PC-9 (cell line): ENCODE measurements around the gene USP48. TPM values are rescaled to one million over a fixed set of nuclear protein-coding genes. Genes with fewer than 3 reads are reported as not detected.

Experiments used
- BruUV-seq: library from RNA; stranded (reverse); fragments of 400-500 nt; replicated peaks from 2 replicates; lab custom pipeline; 2021; lab: Mats Ljungman, UMichigan
- CTCF ChIA-PET: fragments of 300-600 bp; sonication (Branson Sonifier 250); formaldehyde crosslinking; loops from one replicate; lab custom pipeline; 2022; ENCODE audit warnings: antibody characterized with exemption; lab: Charles Lee
- POLR2A ChIA-PET: fragments of 300-600 bp; sonication (Branson Sonifier 250); formaldehyde crosslinking; loops from one replicate; lab custom pipeline; 2022; ENCODE audit warnings: antibody characterized with exemption; ENCODE audit not compliant: unreplicated experiment; lab: Charles Lee
- DNase-seq, 2 experiments: peaks; one replicate each; pipeline versions ENCODE4 v3.0.0 to v3.0.0-alpha.2; 2015 to 2022; ENCODE audit warnings: mixed read lengths in 1 of 2
- H2AFZ ChIP-seq: fragments of 200-600 bp; sonication (generic); 2 replicates; pipeline ENCODE4 v1.8.1; 2017; ENCODE audit warnings: antibody characterized with exemption
- H3F3A ChIP-seq: fragments of 200-600 bp; sonication (generic); 2 replicates; pipeline ENCODE4 v1.8.1; 2017; ENCODE audit warnings: antibody characterized with exemption, mild to moderate bottlenecking, low read depth; ENCODE audit not compliant: insufficient read depth
- H3K27ac ChIP-seq: fragments of 200-600 bp; sonication (generic); 2 replicates; pipeline ENCODE4 v1.6.1; 2016; ENCODE audit warnings: mixed run types
- H3K27me3 ChIP-seq: fragments of 200-600 bp; sonication (generic); 2 replicates; pipeline ENCODE4 v1.6.1; 2016; ENCODE audit warnings: low read depth, mixed run types; ENCODE audit not compliant: insufficient read depth
- H3K36me3 ChIP-seq: fragments of 200-600 bp; sonication (generic); 2 replicates; pipeline ENCODE4 v1.6.1; 2016; ENCODE audit warnings: low read depth, mixed run types
- H3K4me1 ChIP-seq: fragments of 200-600 bp; sonication (generic); replicated peaks from 2 replicates; pipeline ENCODE4 v1.6.1; 2016; ENCODE audit warnings: mixed run types; ENCODE audit not compliant: insufficient read depth
- H3K4me2 ChIP-seq: fragments of 200-600 bp; sonication (generic); 2 replicates; pipeline ENCODE4 v1.6.1; 2017; ENCODE audit warnings: mixed run types
- H3K4me3 ChIP-seq: fragments of 200-600 bp; sonication (generic); 2 replicates; pipeline ENCODE4 v1.6.1; 2016; ENCODE audit warnings: mixed run types
- H3K79me2 ChIP-seq: fragments of 200-600 bp; sonication (generic); 2 replicates; pipeline ENCODE4 v1.6.1; 2017; ENCODE audit warnings: low read depth, mixed run types
- H3K9me2 ChIP-seq: fragments of 200-600 bp; sonication (generic); 2 replicates; pipeline ENCODE4 v1.8.1; 2017; ENCODE audit warnings: mild to moderate bottlenecking; ENCODE audit not compliant: insufficient read depth
- H3K9me3 ChIP-seq: fragments of 200-600 bp; sonication (generic); 2 replicates; pipeline ENCODE4 v1.8.1; 2016; ENCODE audit warnings: low read depth; ENCODE audit not compliant: insufficient read depth
- H4K20me1 ChIP-seq: fragments of 200-600 bp; sonication (generic); 2 replicates; pipeline ENCODE4 v1.8.1; 2017; ENCODE audit not compliant: insufficient read depth
- CTCF ChIP-seq: fragments of 200-600 bp; sonication (generic); conservative IDR thresholded peaks from 2 replicates; pipeline ENCODE4 v1.6.1; 2017; ENCODE audit warnings: mixed run types, antibody characterized with exemption, mild to moderate bottlenecking, moderate library complexity
- EZH2 ChIP-seq: fragments of 200-600 bp; sonication (generic); IDR thresholded peaks from 2 replicates; pipeline ENCODE4 v1.8.0; 2017; ENCODE audit warnings: antibody characterized with exemption, low read depth
- intact Hi-C: fragments of 100-400 bp; cut with micrococcal nuclease; formaldehyde crosslinking; loops from one replicate; pipeline ENCODE4 v1.10.0; 2022; ENCODE audit not compliant: unreplicated experiment
- total RNA-seq: library from RNA; stranded (reverse); gene quantifications from 2 replicates; pipeline ENCODE4 v1.2.3, GENCODE V29; 2021

Gene USP48
- total RNA-seq, 1 experiment from 2014 or later = 63.1 TPM

DNA sequence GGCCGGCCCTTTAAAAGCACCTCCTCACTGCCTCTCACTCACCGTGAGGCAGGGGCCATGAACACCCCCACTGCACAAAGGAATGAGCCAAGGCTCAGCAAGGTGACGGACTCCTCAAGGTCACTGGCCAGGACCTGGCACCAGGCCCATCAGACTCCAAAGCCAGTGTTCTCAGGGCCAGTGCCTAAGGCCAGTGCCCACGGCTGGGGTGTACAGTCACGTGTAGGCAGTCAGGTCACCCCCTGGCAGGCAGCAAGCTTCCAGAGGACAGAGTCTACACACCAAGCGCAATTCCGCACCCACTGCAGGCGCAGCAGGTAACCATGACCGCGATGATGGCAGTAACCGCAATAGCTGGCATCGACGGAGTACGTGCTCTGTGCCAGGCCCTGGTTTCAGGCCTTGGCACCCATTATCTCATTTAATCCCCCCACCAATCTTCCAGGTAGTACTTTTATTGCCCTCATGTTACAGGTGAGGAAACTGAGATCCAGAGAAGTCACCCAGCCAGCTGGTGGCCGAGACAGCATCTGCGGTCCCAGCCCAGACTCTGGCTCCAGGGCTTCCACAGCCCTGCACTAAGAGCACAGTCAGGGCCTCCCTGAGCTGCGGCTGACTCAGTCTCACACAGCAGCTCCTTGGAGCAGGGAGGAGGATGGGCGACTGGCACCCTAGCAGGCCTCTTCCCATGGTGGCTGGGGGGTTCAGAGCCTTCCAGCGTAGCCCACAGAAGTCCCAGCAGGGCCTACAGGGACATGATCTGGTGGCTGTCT is 140.8 kb downstream of the USP48 start:
- Histone ChIP-seq H3K4me3 (no peak overlapping the region), H4K20me1 (no peaks in the 10 kb centered on the region), H3K9me2 (no peaks in the 10 kb centered on the region), H3K27ac (no peak overlapping the region), H2AFZ (no peak overlapping the region), H3K4me2 (no peak overlapping the region), H3K9me3 (no peaks in the 10 kb centered on the region), H3K27me3 (no peaks in the 10 kb centered on the region), H3F3A (peaks cover 15% of the 10 kb centered on the region), H3K4me1 (peaks cover 35% of the 10 kb centered on the region), H3K79me2 (no peaks in the 10 kb centered on the region), H3K36me3 (no peaks in the 10 kb centered on the region)
- intact Hi-C loops = no loop called here
- BruUV-seq = no TSS peak
- ChIA-PET POLR2A (no interaction called here), CTCF (no interaction called here)
- no peak for DNase-seq
- TF ChIP-seq EZH2 (no peak), CTCF (no peak)

GRCh38 chr1:21641537-21641936 is 141.4 kb downstream of the USP48 start:
- no peak overlapping the region for H2AFZ ChIP-seq
- POLR2A ChIA-PET = no interaction called here
- no peak for DNase-seq
- no peaks in the 10 kb centered on the region for H3K27me3 ChIP-seq
- no peaks in the 10 kb centered on the region for H3K79me2 ChIP-seq
- intact Hi-C loops = no loop called here
- CTCF ChIA-PET = no interaction called here
- peaks cover 15% of the 10 kb centered on the region for H3F3A ChIP-seq
- no peak overlapping the region for H3K4me3 ChIP-seq
- peaks cover 35% of the 10 kb centered on the region for H3K4me1 ChIP-seq
- H3K4me2 ChIP-seq = no peak overlapping the region
- no peak for TF ChIP-seq CTCF
- no peak for TF ChIP-seq EZH2
- H3K27ac ChIP-seq = no peak overlapping the region
- no peaks in the 10 kb centered on the region for H4K20me1 ChIP-seq
- H3K36me3 ChIP-seq = no peaks in the 10 kb centered on the region
- H3K9me3 ChIP-seq = no peaks in the 10 kb centered on the region
- BruUV-seq = no TSS peak
- no peaks in the 10 kb centered on the region for H3K9me2 ChIP-seq

DNA sequence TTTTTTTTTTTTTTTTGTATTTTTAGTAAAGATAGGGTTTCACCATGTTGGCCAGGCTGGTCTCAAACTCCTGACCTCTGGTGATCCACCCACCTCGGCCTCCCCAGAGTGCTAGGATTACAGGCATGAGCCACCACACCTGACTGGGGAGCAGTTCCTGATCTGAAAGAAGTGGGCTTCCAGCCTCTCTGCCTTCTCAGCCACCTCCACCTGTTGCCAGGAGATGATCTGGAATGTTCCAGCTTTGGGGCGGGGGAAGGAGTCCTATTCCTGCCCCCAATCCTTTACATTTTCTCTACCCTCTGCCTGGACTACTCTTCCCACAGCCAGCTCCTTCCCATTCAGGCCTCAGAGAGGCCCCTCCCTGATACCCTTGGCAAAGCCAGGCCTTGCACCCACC is 141.9 kb downstream of the USP48 start:
- Histone ChIP-seq H3F3A (peaks cover 15% of the 10 kb centered on the region), H3K9me3 (no peaks in the 10 kb centered on the region), H3K27ac (no peak overlapping the region), H3K4me1 (peaks cover 37% of the 10 kb centered on the region), H2AFZ (no peak overlapping the region), H3K4me2 (no peak overlapping the region), H3K27me3 (no peaks in the 10 kb centered on the region), H3K4me3 (no peak overlapping the region), H4K20me1 (no peaks in the 10 kb centered on the region), H3K79me2 (no peaks in the 10 kb centered on the region), H3K36me3 (no peaks in the 10 kb centered on the region), H3K9me2 (no peaks in the 10 kb centered on the region)
- no TSS peak for BruUV-seq
- TF ChIP-seq CTCF (no peak), EZH2 (no peak)
- ChIA-PET CTCF (no interaction called here), POLR2A (no interaction called here)
- intact Hi-C loops = no loop called here
- DNase-seq = no peak
